Glutamatergic neuron (in vitro differentiated cells): ENCODE measurements around the gene EXOSC2. TPM values are rescaled to one million over a fixed set of nuclear protein-coding genes. Genes with fewer than 3 reads are reported as not detected.
A peak's percentile ranks its signal among the peaks of the same experiment; 100 is the strongest.
"Not testable (repeated sequence)": the region's sequence is repeated elsewhere in the genome, so short reads cannot be mapped to it uniquely, and the experiment has no call there.

ENCODE experiments used
- DNase-seq: peaks from one replicate; pipeline ENCODE4 v3.0.0; 2022
- H3K27ac Mint-ChIP-seq: one replicate; pipeline ENCODE4 v1.8.0; 2020; ENCODE audit warnings: mild to moderate bottlenecking, mixed read lengths, inconsistent platforms; ENCODE audit not compliant: unreplicated experiment
- H3K27me3 Mint-ChIP-seq: one replicate; pipeline ENCODE4 v1.8.0; 2020; ENCODE audit warnings: mild to moderate bottlenecking, moderate library complexity, mixed read lengths, inconsistent platforms; ENCODE audit not compliant: unreplicated experiment
- H3K36me3 Mint-ChIP-seq: one replicate; pipeline ENCODE4 v1.8.0; 2020; ENCODE audit warnings: mild to moderate bottlenecking, mixed read lengths, inconsistent platforms; ENCODE audit not compliant: unreplicated experiment
- H3K4me1 Mint-ChIP-seq: one replicate; pipeline ENCODE4 v1.8.0; 2020; ENCODE audit warnings: mild to moderate bottlenecking, low read depth, mixed read lengths, inconsistent platforms; ENCODE audit not compliant: unreplicated experiment
- H3K4me3 Mint-ChIP-seq: one replicate; pipeline ENCODE4 v1.8.0; 2020; ENCODE audit warnings: mild to moderate bottlenecking, mixed read lengths, inconsistent platforms; ENCODE audit not compliant: unreplicated experiment
- H3K9me3 Mint-ChIP-seq: one replicate; pipeline ENCODE4 v1.8.0; 2020; ENCODE audit warnings: mild to moderate bottlenecking, moderate library complexity, mixed read lengths, inconsistent platforms; ENCODE audit not compliant: unreplicated experiment
- CTCF ChIP-seq: fragments of 200-600 bp; sonication (generic); IDR thresholded peaks from one replicate; pipeline ENCODE4 v1.5.0; 2021; ENCODE audit not compliant: partially characterized antibody, unreplicated experiment
- total RNA-seq: library from RNA; stranded (reverse); fragmentation: NEBNext Ultra II Directional; extraction: Animal tissue kit (Norgen Biotek cat#: 25700); gene quantifications from one replicate; pipeline ENCODE4 v1.2.1, GENCODE V29; 2021; ENCODE audit not compliant: unreplicated experiment

EXOSC2 gene
- total RNA-seq, 1 donor from 2014 or later: 43.3 TPM

GRCh38 chr9:130681769-130682420 is 11.7 kb upstream of the EXOSC2 start:
- Mint-ChIP-seq H3K9me3 (peaks cover 4% of the 10 kb centered on the region), H3K4me3 (peak overlapping the region; percentile 75), H3K36me3 (peaks cover 8% of the 10 kb centered on the region), H3K4me1 (peaks cover 5% of the 10 kb centered on the region), H3K27ac (no peak overlapping the region), H3K27me3 (peaks cover 3% of the 10 kb centered on the region)
- no peak for TF ChIP-seq CTCF
- DNase-seq: peak; percentile 48

GRCh38 chr9:130682421-130683121 is 11.0 kb upstream of the EXOSC2 start:
- Mint-ChIP-seq H3K9me3 (peaks cover 5% of the 10 kb centered on the region), H3K27ac (peak overlapping the region; percentile 19), H3K27me3 (peaks cover 5% of the 10 kb centered on the region), H3K4me3 (peak overlapping the region; percentile 82), H3K36me3 (peaks cover 8% of the 10 kb centered on the region), H3K4me1 (peaks cover 5% of the 10 kb centered on the region)
- peak; percentile 82 for TF ChIP-seq CTCF
- DNase-seq: peak; percentile 85

- peaks cover 4% of the 10 kb centered on the region for H3K27me3 Mint-ChIP-seq
- TF ChIP-seq CTCF: no peak
- no peak overlapping the region for H3K4me3 Mint-ChIP-seq
- no peak for DNase-seq
- H3K27ac Mint-ChIP-seq: no peak overlapping the region
- peaks cover 8% of the 10 kb centered on the region for H3K36me3 Mint-ChIP-seq
- H3K9me3 Mint-ChIP-seq: peaks cover 5% of the 10 kb centered on the region
- H3K4me1 Mint-ChIP-seq: peaks cover 2% of the 10 kb centered on the region
Measured at GRCh38 chr9:130685104-130685503, 8.5 kb upstream of the EXOSC2 start.

- H3K4me1 Mint-ChIP-seq, H3K36me3 Mint-ChIP-seq, H3K27ac Mint-ChIP-seq, H3K9me3 Mint-ChIP-seq, H3K27me3 Mint-ChIP-seq, H3K4me3 Mint-ChIP-seq, DNase-seq: not testable (repeated sequence)
Measured at GRCh38 chr9:130685945-130686344, 7.6 kb upstream of the EXOSC2 start.

- peaks cover 2% of the 10 kb centered on the region for H3K27me3 Mint-ChIP-seq
- peaks cover 8% of the 10 kb centered on the region for H3K36me3 Mint-ChIP-seq
- H3K9me3 Mint-ChIP-seq: peaks cover 5% of the 10 kb centered on the region
- no peak for TF ChIP-seq CTCF
- no peak overlapping the region for H3K4me3 Mint-ChIP-seq
- DNase-seq: no peak
- peaks cover 5% of the 10 kb centered on the region for H3K4me1 Mint-ChIP-seq
- no peak overlapping the region for H3K27ac Mint-ChIP-seq
Measured at GRCh38 chr9:130687615-130688014, 6.0 kb upstream of the EXOSC2 start.
